HepG2 (cell line): Measurements from ENCODE around the gene ST8SIA3. TPM values are rescaled to one million over a fixed set of nuclear protein-coding genes. Genes with fewer than 3 reads are reported as not detected.

Source experiments
- ATAC-seq: fragments of 200-7000 bp; cut with Tn5 transposase; 3 replicates; pipeline ENCODE4 v1.9.1; 2020; ENCODE audit warnings: mild to moderate bottlenecking, moderate library complexity
- BruUV-seq: library from RNA; stranded (reverse); fragments of 400-500 nt; replicated peaks from 2 replicates; lab custom pipeline; 2021; lab: Mats Ljungman, UMichigan
- CTCF ChIA-PET: fragments of 300-600 bp; formaldehyde crosslinking; extraction: SDS; loops from one replicate; lab custom pipeline; 2021; ENCODE audit warnings: low total read pairs, inconsistent platforms, low intra/inter-chr PET ratio; lab: Yijun Ruan, JAX
- POLR2A ChIA-PET: fragments of 350-600 bp; sonication (Branson Sonifier 250); formaldehyde crosslinking; loops from one replicate; lab custom pipeline; 2020; ENCODE audit warnings: antibody characterized with exemption, inconsistent platforms; lab: Yijun Ruan, JAX
- DNase-seq: peaks from one replicate; pipeline ENCODE4 v3.0.0-alpha.2; 2015; ENCODE audit warnings: low spot score
- FAIRE-seq: peaks from 3 replicates; lab custom pipeline; 2011; peaks lifted over from hg19 to GRCh38; lab: Jason Lieb, UNC
- H2AFZ ChIP-seq: one replicate; pipeline ENCODE4 v1.6.1; 2011; ENCODE audit warnings: low read length, inconsistent platforms
- H3K27ac ChIP-seq: fragments of 300-600 bp; 3 replicates; pipeline ENCODE4 v1.8.0; 2011; ENCODE audit warnings: mixed run types, mild to moderate bottlenecking, mixed read lengths, low read length, inconsistent platforms; ENCODE audit not compliant: insufficient read depth; ENCODE audit errors: extremely low read length
- H3K27me3 ChIP-seq, 2 experiments: fragments of 200-600 bp in 1 of 2; 2 replicates in 1 of 2; 3 replicates in 1 of 2; pipeline versions ENCODE4 v1.6.0 to v1.8.0; 2011; ENCODE audit warnings: low read length in 2 of 2, mild to moderate bottlenecking in 2 of 2, moderate library complexity in 2 of 2, inconsistent platforms in 1 of 2; ENCODE audit not compliant: insufficient read depth in 2 of 2, control insufficient read depth in 1 of 2
- H3K36me3 ChIP-seq, 2 experiments: fragments of 200-600 bp in 1 of 2; replicated peaks in 1 of 2; 2 replicates in 1 of 2; 3 replicates in 1 of 2; pipeline versions ENCODE4 v1.5.1 to v1.8.0; 2011; ENCODE audit warnings: low read length in 2 of 2, inconsistent platforms in 1 of 2; ENCODE audit not compliant: insufficient read depth in 2 of 2, control insufficient read depth in 1 of 2
- H3K4me1 ChIP-seq: 2 replicates; pipeline ENCODE4 v1.5.1; 2012; ENCODE audit warnings: low read length, inconsistent platforms; ENCODE audit not compliant: insufficient read depth
- H3K4me2 ChIP-seq: 2 replicates; pipeline ENCODE4 v1.6.0; 2011; ENCODE audit warnings: low read depth, low read length, inconsistent platforms
- H3K4me3 ChIP-seq, 3 experiments: fragments of 200-600 bp in 1 of 3; sonication (generic), shearing (Covaris generic) in 1 of 3; replicated peaks in 1 of 3; 2 replicates each; pipeline ENCODE4 v1.5.1; 2011 to 2016; ENCODE audit warnings: low read length in 3 of 3, inconsistent platforms in 2 of 3, low read depth in 2 of 3, mild to moderate bottlenecking in 2 of 3, control low read depth in 1 of 3, mixed read lengths in 1 of 3; ENCODE audit not compliant: insufficient read depth in 1 of 3
- H3K79me2 ChIP-seq: one replicate; pipeline ENCODE4 v1.6.1; 2011; ENCODE audit warnings: low read length, inconsistent platforms; ENCODE audit not compliant: insufficient read depth
- H3K9ac ChIP-seq: 2 replicates; pipeline ENCODE4 v1.6.0; 2011; ENCODE audit warnings: mild to moderate bottlenecking, low read depth, low read length, inconsistent platforms; ENCODE audit not compliant: insufficient read depth
- H3K9me3 ChIP-seq: 2 replicates; pipeline ENCODE4 v1.5.1; 2012; ENCODE audit warnings: mild to moderate bottlenecking, low read length
- H4K20me1 ChIP-seq: 2 replicates; pipeline ENCODE4 v1.6.0; 2011; ENCODE audit warnings: inconsistent platforms, mild to moderate bottlenecking, low read length, moderate library complexity; ENCODE audit not compliant: insufficient read depth
- ATF5 ChIP-seq: sonication (generic); formaldehyde crosslinking; IDR thresholded peaks from 2 replicates; pipeline ENCODE4 v1.4.0; 2020; ENCODE audit warnings: mild to moderate bottlenecking, low read depth, missing genetic modification reagents
- BRD4 ChIP-seq: sonication (generic); formaldehyde crosslinking; IDR thresholded peaks from 2 replicates; pipeline ENCODE4 v1.4.0; 2020; ENCODE audit warnings: missing genetic modification reagents
- JDP2 ChIP-seq: sonication (generic); formaldehyde crosslinking; IDR thresholded peaks from 2 replicates; pipeline ENCODE4 v1.8.1; 2022; ENCODE audit warnings: missing genetic modification reagents, borderline replicate concordance
- KDM5B ChIP-seq: sonication (generic); formaldehyde crosslinking; IDR thresholded peaks from 2 replicates; pipeline ENCODE4 v1.4.0; 2020; ENCODE audit warnings: missing genetic modification reagents, mild to moderate bottlenecking, borderline replicate concordance
- KLF9 ChIP-seq: IDR thresholded peaks from 2 replicates; pipeline ENCODE4 v1.6.1; 2016; ENCODE audit warnings: low read depth
- MEF2D ChIP-seq: sonication (generic); formaldehyde crosslinking; IDR thresholded peaks from 2 replicates; pipeline ENCODE4 v1.5.1; 2020; ENCODE audit warnings: mild to moderate bottlenecking, missing genetic modification reagents
- MLXIP ChIP-seq: sonication (generic); formaldehyde crosslinking; IDR thresholded peaks from 2 replicates; pipeline ENCODE4 v1.9.0; 2021; ENCODE audit warnings: missing genetic modification reagents, borderline replicate concordance
- NFATC3 ChIP-seq: sonication (generic); formaldehyde crosslinking; IDR thresholded peaks from 2 replicates; pipeline ENCODE4 v1.5.1; 2020; ENCODE audit warnings: mild to moderate bottlenecking, missing genetic modification reagents
- NR2F1 ChIP-seq, 2 experiments: fragments of 450-650 bp in 1 of 2; formaldehyde crosslinking in 1 of 2; IDR thresholded peaks; 2 replicates each; pipeline versions ENCODE4 v1.5.0 to v1.6.1; 2016 to 2020; ENCODE audit warnings: mild to moderate bottlenecking in 1 of 2, missing compliant biosample characterization in 1 of 2, missing genetic modification reagents in 1 of 2, moderate library complexity in 1 of 2
- NRL ChIP-seq: sonication (generic); formaldehyde crosslinking; IDR thresholded peaks from 2 replicates; pipeline ENCODE4 v1.5.0; 2020; ENCODE audit warnings: missing genetic modification reagents, mild to moderate bottlenecking, moderate library complexity, borderline replicate concordance
- SIN3A ChIP-seq: IDR thresholded peaks from 2 replicates; pipeline ENCODE4 v1.6.1; 2011; ENCODE audit warnings: low read depth, mild to moderate bottlenecking, control low read depth, low read length, borderline replicate concordance
- TFDP1 ChIP-seq: IDR thresholded peaks from 2 replicates; pipeline ENCODE4 v1.6.1; 2016; ENCODE audit warnings: missing compliant biosample characterization, missing genetic modification reagents, borderline replicate concordance
- ZFP90 ChIP-seq: sonication (generic); formaldehyde crosslinking; IDR thresholded peaks from 2 replicates; pipeline ENCODE4 v1.8.0; 2022; ENCODE audit warnings: missing genetic modification reagents, mild to moderate bottlenecking, inconsistent platforms, borderline replicate concordance
- ZNF253 ChIP-seq: sonication (generic); formaldehyde crosslinking; IDR thresholded peaks from 2 replicates; pipeline ENCODE4 v1.8.0; 2022; ENCODE audit warnings: mild to moderate bottlenecking, missing genetic modification reagents, borderline replicate concordance
- ZNF446 ChIP-seq: sonication (generic); formaldehyde crosslinking; IDR thresholded peaks from 2 replicates; pipeline ENCODE4 v1.5.0; 2020; ENCODE audit warnings: mild to moderate bottlenecking, missing genetic modification reagents
- ZNF512B ChIP-seq: sonication (generic); formaldehyde crosslinking; IDR thresholded peaks from 2 replicates; pipeline ENCODE4 v1.5.1; 2020; ENCODE audit warnings: missing genetic modification reagents, mild to moderate bottlenecking, borderline replicate concordance
- ZNF557 ChIP-seq: sonication (generic); formaldehyde crosslinking; IDR thresholded peaks from 2 replicates; pipeline ENCODE4 v1.4.0; 2020; ENCODE audit warnings: missing genetic modification reagents
- ZNF652 ChIP-seq: IDR thresholded peaks from 2 replicates; pipeline ENCODE4 v1.6.1; 2016; ENCODE audit warnings: low read depth, borderline replicate concordance
- WGBS: methylation state at CpG from one replicate; pipeline ENCODE4 v1.1.6; 2017; ENCODE audit warnings: low lambda C conversion rate; 5-methylcytosine and 5-hydroxymethylcytosine counted together
- in situ Hi-C: cut with HindIII; loops from 2 replicates; pipeline ENCODE4 v1.10.0; 2017; ENCODE audit warnings: low pct_unique_long_range_greater_than_20kb; ENCODE audit not compliant: extremely low pct_ligation_motif_present
- intact Hi-C: fragments of 100-400 bp; cut with micrococcal nuclease; formaldehyde crosslinking; loops from one replicate; pipeline ENCODE4 v1.10.0; 2022; ENCODE audit not compliant: unreplicated experiment
- polyA plus RNA-seq, 8 experiments: library from polyadenylated mRNA; depleted of rRNA in 3 of 8; stranded (reverse) in 7 of 8; unstranded in 1 of 8; fragments of >200 nt; fragmentation: Illumina TruSeq in 4 of 8; extraction: Trizol in 4 of 8; gene quantifications; 2 replicates each; pipeline versions ENCODE4 v1.2.1 to v1.2.3, GENCODE V29; 2011 to 2016; ENCODE audit warnings: low read depth in 4 of 8, missing spikeins in 1 of 8, mixed read lengths in 1 of 8; ENCODE audit not compliant: insufficient read depth in 1 of 8
- total RNA-seq, 5 experiments: library from RNA; depleted of rRNA; stranded (reverse); fragments of >200 nt; fragmentation: Illumina TruSeq; extraction: Trizol; gene quantifications; 2 replicates each; pipeline ENCODE4 v1.2.3, GENCODE V29; 2016; ENCODE audit warnings: low read depth in 1 of 5

The ST8SIA3 gene
- total and polyA plus RNA-seq, 2 of the 13 experiments (the other 11 are each of a cell fraction or from before 2014, with no cell fraction given) = not detected

- in situ Hi-C loops (no loop called here), intact Hi-C loops (no loop called here)
- DNase-seq (no peak), ATAC-seq (no peak), FAIRE-seq (no peak)
- no peak overlapping the region for H3K9ac ChIP-seq
- POLR2A ChIA-PET = no interaction called here
- TF ChIP-seq ZFP90 (CRISPR knock-in tag) (no peak), KLF9 (CRISPR knock-in tag) (no peak), ZNF253 (CRISPR knock-in tag) (no peak), JDP2 (CRISPR knock-in tag) (no peak), BRD4 (CRISPR knock-in tag) (no peak), MLXIP (CRISPR knock-in tag) (no peak), ZNF652 (no peak), ZNF446 (CRISPR knock-in tag) (no peak), MEF2D (no peak), NR2F1 (CRISPR knock-in tag; IDR thresholded peaks at IDR 0.05) (no peak), ZNF512B (no peak), NRL (CRISPR knock-in tag) (no peak), SIN3A (no peak), KDM5B (no peak), TFDP1 (CRISPR knock-in tag) (no peak), ATF5 (CRISPR knock-in tag) (no peak), NFATC3 (no peak), ZNF557 (CRISPR knock-in tag) (no peak)
- no peaks in the 10 kb centered on the region for H3K36me3 ChIP-seq
- CTCF ChIA-PET = no interaction called here
- no peaks in the 10 kb centered on the region for H3K79me2 ChIP-seq
- no peaks in the 10 kb centered on the region for H4K20me1 ChIP-seq
- H3K27me3 ChIP-seq = peaks cover 0 to 2% of the 10 kb centered on the region in 2 experiments; a peak in 3 of 5 replicates
- H3K4me3 ChIP-seq = no peak overlapping the region
- H3K4me1 ChIP-seq = no peaks in the 10 kb centered on the region
- no peak overlapping the region for H3K27ac ChIP-seq
- BruUV-seq = no TSS peak
- 14% methylated on average over 5 of the region's 5 CpGs for WGBS
- H3K4me2 ChIP-seq = no peak overlapping the region
- no peaks in the 10 kb centered on the region for H3K9me3 ChIP-seq
- H2AFZ ChIP-seq = no peak overlapping the region
These were observed 22.5 kb upstream of the ST8SIA3 start for GRCh38 chr18:57329856-57330255.
